Calu3 (cell line): ENCODE measurements around the gene PAX4. TPM values are rescaled to one million over a fixed set of nuclear protein-coding genes. Genes with fewer than 3 reads are reported as not detected.

ENCODE experiments used
- BruUV-seq: library from RNA; stranded (reverse); fragments of 400-500 nt; replicated peaks from 2 replicates; lab custom pipeline; 2021; lab: Mats Ljungman, UMichigan
- CTCF ChIA-PET: fragments of 300-600 bp; sonication (Branson Sonifier 250); formaldehyde crosslinking; loops from one replicate; lab custom pipeline; 2022; ENCODE audit warnings: antibody characterized with exemption; lab: Charles Lee
- DNase-seq: peaks from one replicate; pipeline ENCODE4 v3.0.0; 2022
- H3K27ac Mint-ChIP-seq: one replicate; pipeline ENCODE4 v1.8.0; 2022; ENCODE audit warnings: mixed read lengths; ENCODE audit not compliant: unreplicated experiment
- H3K27me3 Mint-ChIP-seq: one replicate; pipeline ENCODE4 v1.8.0; 2022; ENCODE audit warnings: mixed read lengths; ENCODE audit not compliant: unreplicated experiment
- H3K36me3 Mint-ChIP-seq: one replicate; pipeline ENCODE4 v1.8.0; 2022; ENCODE audit warnings: mild to moderate bottlenecking, moderate library complexity, mixed read lengths; ENCODE audit not compliant: insufficient read depth, unreplicated experiment
- H3K4me1 Mint-ChIP-seq: one replicate; pipeline ENCODE4 v1.8.0; 2022; ENCODE audit warnings: mild to moderate bottlenecking, low read depth, mixed read lengths; ENCODE audit not compliant: unreplicated experiment
- H3K4me3 Mint-ChIP-seq: one replicate; pipeline ENCODE4 v1.8.0; 2022; ENCODE audit warnings: mild to moderate bottlenecking, low read depth, moderate library complexity, mixed read lengths; ENCODE audit not compliant: unreplicated experiment
- H3K9me3 Mint-ChIP-seq: one replicate; pipeline ENCODE4 v1.8.0; 2022; ENCODE audit warnings: low read depth, mixed read lengths; ENCODE audit not compliant: unreplicated experiment
- CTCF ChIP-seq: fragments of 200-600 bp; IDR thresholded peaks from one replicate; pipeline ENCODE4 v1.8.0; 2022; ENCODE audit warnings: antibody characterized with exemption; ENCODE audit not compliant: unreplicated experiment
- intact Hi-C: fragments of 100-400 bp; cut with micrococcal nuclease; formaldehyde crosslinking; loops from one replicate; pipeline ENCODE4 v1.10.0; 2022; ENCODE audit not compliant: unreplicated experiment
- total RNA-seq: library from RNA; stranded (reverse); gene quantifications from 2 replicates; pipeline ENCODE4 v1.2.3, GENCODE V29; 2022

Gene PAX4
- total RNA-seq, 1 experiment from 2014 or later: not detected

- intact Hi-C loops: loop anchor here (5.0 to 10.0 kb wide), 3 partner anchors 117 to 630 kb away; no protein-coding TSS in a partner anchor
- Mint-ChIP-seq H3K9me3 (no peaks in the 10 kb centered on the region), H3K27me3 (no peaks in the 10 kb centered on the region), H3K4me3 (peak within 1 kb of the TSS; percentile 95), H3K4me1 (peaks cover 33% of the 10 kb centered on the region), H3K36me3 (peaks cover 37% of the 10 kb centered on the region), H3K27ac (peak within 1 kb of the TSS; percentile 92)
- CTCF ChIA-PET: no interaction called here
- TF ChIP-seq CTCF: no peak
- BruUV-seq: TSS peak; percentile 51
- peak; percentile 95 for DNase-seq
These were observed 32.6 kb downstream of the PAX4 start, which contains the start of gene GCC1 for GRCh38 chr7:127585044-127585953. TSS of gene GCC1 (minus strand) at chr7:127585596. CDS start at chr7:127585182, 414 bp downstream.

GRCh38 chr7:127584648-127585043 is 33.3 kb downstream of the PAX4 start:
- intact Hi-C loops: loop anchor here (5.0 to 10.0 kb wide), 3 partner anchors 118 to 630 kb away; no protein-coding TSS in a partner anchor
- TF ChIP-seq CTCF: no peak
- CTCF ChIA-PET: no interaction called here
- Mint-ChIP-seq H3K9me3 (no peaks in the 10 kb centered on the region), H3K4me1 (peaks cover 33% of the 10 kb centered on the region), H3K27me3 (no peaks in the 10 kb centered on the region), H3K4me3 (peak overlapping the region; percentile 95), H3K36me3 (peaks cover 37% of the 10 kb centered on the region), H3K27ac (peak overlapping the region; percentile 92)
- no TSS peak for BruUV-seq
- DNase-seq: no peak

GRCh38 chr7:127582361-127582760 is 35.6 kb downstream of the PAX4 start:
- intact Hi-C loops: loop anchor here (10.0 kb wide), 1 partner anchor 632 kb away; no protein-coding TSS in a partner anchor
- DNase-seq: no peak
- Mint-ChIP-seq H3K27me3 (no peaks in the 10 kb centered on the region), H3K4me3 (no peak overlapping the region), H3K4me1 (peaks cover 33% of the 10 kb centered on the region), H3K27ac (no peak overlapping the region), H3K9me3 (no peaks in the 10 kb centered on the region), H3K36me3 (peaks cover 22% of the 10 kb centered on the region)
- no TSS peak for BruUV-seq
- TF ChIP-seq CTCF: no peak
- CTCF ChIA-PET: no interaction called here

- DNase-seq: no peak
- Mint-ChIP-seq H3K36me3 (peaks cover 22% of the 10 kb centered on the region), H3K9me3 (no peaks in the 10 kb centered on the region), H3K4me1 (peaks cover 33% of the 10 kb centered on the region), H3K27ac (no peak overlapping the region), H3K4me3 (no peak overlapping the region), H3K27me3 (no peaks in the 10 kb centered on the region)
- CTCF ChIA-PET: no interaction called here
- BruUV-seq: no TSS peak
- no peak for TF ChIP-seq CTCF
- intact Hi-C loops: loop anchor here (10.0 kb wide), 1 partner anchor 633 kb away; no protein-coding TSS in a partner anchor
These were observed 36.2 kb downstream of the PAX4 start for GRCh38 chr7:127581716-127582115.
